Measurements from ENCODE around the gene RNF13. TPM values are rescaled to one million over a fixed set of nuclear protein-coding genes. Genes with fewer than 3 reads are reported as not detected.

Gene RNF13
- total RNA-seq, 1 donor from 2014 or later: 59.7 TPM

Small RNA genes within 50 kb of the gene (small RNA-seq; reads per million reads assigned to genes)
- not detected for gene RNU6-507P (ENCODE audit: low replicate concordance)
- gene RNU6-720P (ENCODE audit: low replicate concordance): not detected

Other genes with a start within 250 kb of the RNF13 start
- 11.3 TPM for gene WWTR1, start 155.2 kb upstream of the RNF13 start, total RNA-seq
- 68.1 TPM for gene COMMD2, start 60.7 kb upstream of the RNF13 start, total RNA-seq
- gene ANKUB1, start 20.7 kb upstream of the RNF13 start, total RNA-seq: 0.25 TPM
- gene PFN2, start 157.7 kb downstream of the RNF13 start, total RNA-seq: 350 TPM

Data from temporal lobe (tissue), 2 donors.